Spleen (tissue), 11 donors: ENCODE data around the gene CPNE2. TPM values are rescaled to one million over a fixed set of nuclear protein-coding genes. Genes with fewer than 3 reads are reported as not detected.

Experiments
- DNase-seq: peaks from one replicate; pipeline ENCODE4 v3.0.0-alpha.2; 2020
- H3K27ac ChIP-seq, 8 donors: fragments of 200-600 bp; sonication (generic) in 7 of 8; 1 replicate in 4 of 8; 2 replicates in 4 of 8; pipeline versions ENCODE4 v1.5.0 to v1.8.0; 2016 to 2021; ENCODE audit warnings: inconsistent platforms in 4 of 8, mild to moderate bottlenecking in 4 of 8, moderate library complexity in 1 of 8
- H3K27me3 ChIP-seq, 7 donors: fragments of 200-600 bp; sonication (generic) in 6 of 7; replicated peaks in 1 of 7; 1 replicate in 4 of 7; 2 replicates in 3 of 7; pipeline versions ENCODE4 v1.5.0 to v1.8.0; 2016 to 2021; ENCODE audit warnings: inconsistent platforms in 3 of 7, mild to moderate bottlenecking in 1 of 7
- H3K36me3 ChIP-seq, 6 donors: fragments of 200-600 bp; sonication (generic) in 5 of 6; 1 replicate in 4 of 6; 2 replicates in 2 of 6; pipeline versions ENCODE4 v1.5.0 to v1.8.0; 2016 to 2021; ENCODE audit warnings: inconsistent platforms in 2 of 6
- H3K4me1 ChIP-seq, 6 donors: fragments of 200-600 bp; sonication (generic) in 5 of 6; 1 replicate in 3 of 6; 2 replicates in 3 of 6; pipeline versions ENCODE4 v1.5.0 to v1.8.0; 2016 to 2021; ENCODE audit warnings: inconsistent platforms in 3 of 6
- H3K4me3 ChIP-seq, 8 donors: fragments of 200-600 bp; sonication (generic) in 7 of 8; 1 replicate in 4 of 8; 2 replicates in 4 of 8; pipeline versions ENCODE4 v1.5.0 to v1.8.0; 2016 to 2021; ENCODE audit warnings: inconsistent platforms in 4 of 8, mild to moderate bottlenecking in 4 of 8, moderate library complexity in 2 of 8
- H3K9me3 ChIP-seq, 8 donors: fragments of 200-600 bp; sonication (generic) in 7 of 8; 1 replicate in 4 of 8; 2 replicates in 4 of 8; pipeline versions ENCODE4 v1.5.0 to v1.8.0; 2016 to 2021; ENCODE audit warnings: inconsistent platforms in 4 of 8
- CTCF ChIP-seq, 11 experiments: fragments of 200-600 bp in 7 of 11; fragments of 450-650 bp in 4 of 11; sonication (generic) in 4 of 11; IDR thresholded peaks in 8 of 11; conservative IDR thresholded peaks in 3 of 11; 1 replicate in 7 of 11; 2 replicates in 4 of 11; pipeline versions ENCODE4 v1.4.0 to v1.8.0; 2016 to 2021; ENCODE audit warnings: antibody characterized with exemption in 11 of 11, inconsistent platforms in 4 of 11, mild to moderate bottlenecking in 1 of 11
- POLR2A ChIP-seq, 3 donors: fragments of 450-650 bp; IDR thresholded peaks; one replicate each; pipeline ENCODE4 v1.5.1; 2017; ENCODE audit warnings: antibody characterized with exemption in 3 of 3, mild to moderate bottlenecking in 1 of 3
- POLR2AphosphoS5 ChIP-seq, 3 donors: sonication (generic); formaldehyde crosslinking; IDR thresholded peaks; one replicate each; pipeline ENCODE4 v1.5.1; 2017; ENCODE audit warnings: antibody characterized with exemption in 3 of 3
- WGBS, 5 donors: extraction: QIAGEN DNeasy Blood & Tissue Kit in 3 of 5; methylation state at CpG; one replicate each; pipeline versions ENCODE4 v1.1.5 to v1.1.7; 2013 to 2018; 5-methylcytosine and 5-hydroxymethylcytosine counted together
- intact Hi-C: fragments of 100-400 bp; cut with DNase I; formaldehyde crosslinking; loops from one replicate; pipeline ENCODE4 v1.15.0; 2023; ENCODE audit warnings: low total_unique reads
- polyA plus RNA-seq, 3 donors: library from polyadenylated mRNA; stranded (reverse); fragments of 200-250 nt; gene quantifications; one replicate each; pipeline ENCODE4 v1.2.1, GENCODE V29; 2013
- total RNA-seq, 7 donors: library from RNA; depleted of rRNA in 3 of 7; stranded (reverse); fragments of >200 nt in 3 of 7; fragmentation: NEBNext Ultra II Directional in 4 of 7; extraction: Animal tissue kit (Norgen Biotek cat#: 25700) in 4 of 7; gene quantifications; one replicate each; pipeline versions ENCODE4 v1.1.0 to v1.2.1, GENCODE V29; 2016 to 2021
- donor health status: healthy with polysubstance abuse.
- donor health status: DM: no; HTN: no; CAD: no; lungs with moderate emphysema.
- donor health status: DM: no; HTN: no; CAD: no.
- donor health status: Bipolar disorder and iron deficiency.
- donor health status: healthy.
- donor health status: DM: no; HTN: no; CAD: no.
- donor health status: DM: yes; HTN: yes; CAD: no.

CPNE2 gene
- total and polyA plus RNA-seq, 10 donors, result 13.3 to 46.5 (median 31.8) TPM

- Histone ChIP-seq H3K27ac (peak overlapping the region in 3 of 8 donors; percentile 24 to 77 (median 57)), H3K36me3 (peaks cover 0 to 33% (median 0%) of the 10 kb centered on the region in 6 donors), H3K4me1 (peaks cover 38 to 96% (median 78%) of the 10 kb centered on the region in 6 donors), H3K4me3 (no peak overlapping the region), H3K9me3 (no peaks in the 10 kb centered on the region), H3K27me3 (no peaks in the 10 kb centered on the region)
- 80 to 100% (median 95%) methylated on average over 1 to 2 of the region's 2 CpGs for WGBS, 5 donors
- TF ChIP-seq POLR2AphosphoS5 (IDR thresholded peaks at IDR 0.05), result no peak
- TF ChIP-seq CTCF (IDR thresholded peaks at IDR 0.05 in 8 of 11, conservative IDR thresholded peaks at IDR 0.05 in 3 of 11), result no peak
- TF ChIP-seq POLR2A (IDR thresholded peaks at IDR 0.05), result no peak
- no peak for DNase-seq
- intact Hi-C loops, result no loop called here
Measured at GRCh38 chr16:57144027-57144426, 51.6 kb downstream of the CPNE2 start.

- Histone ChIP-seq H3K27me3 (no peaks in the 10 kb centered on the region), H3K36me3 (peaks cover 0 to 46% (median 4%) of the 10 kb centered on the region in 6 donors), H3K4me3 (no peak overlapping the region), H3K9me3 (no peaks in the 10 kb centered on the region), H3K27ac (peak overlapping the region in 4 of 8 donors; percentile 14 to 77 (median 50)), H3K4me1 (peaks cover 33 to 85% (median 68%) of the 10 kb centered on the region in 6 donors)
- 75 to 82% (median 78%) methylated on average over 14 of the region's 14 CpGs for WGBS, 5 donors
- no peak for TF ChIP-seq POLR2AphosphoS5 (IDR thresholded peaks at IDR 0.05)
- TF ChIP-seq POLR2A (IDR thresholded peaks at IDR 0.05), result no peak
- no peak for TF ChIP-seq CTCF (IDR thresholded peaks at IDR 0.05 in 8 of 11, conservative IDR thresholded peaks at IDR 0.05 in 3 of 11)
- peak; percentile 70 for DNase-seq
- intact Hi-C loops, result no loop called here
Measured at GRCh38 chr16:57145046-57146021, 53.0 kb downstream of the CPNE2 start.

- DNase-seq, result peak; percentile 80
- Histone ChIP-seq H3K4me3 (no peak overlapping the region), H3K27me3 (no peaks in the 10 kb centered on the region), H3K9me3 (no peaks in the 10 kb centered on the region), H3K27ac (peak overlapping the region in 5 of 8 donors; percentile 14 to 77 (median 43)), H3K36me3 (peaks cover 0 to 54% (median 4%) of the 10 kb centered on the region in 6 donors), H3K4me1 (peaks cover 33 to 80% (median 60%) of the 10 kb centered on the region in 6 donors)
- 61 to 86% (median 81%) methylated on average over 13 to 24 of the region's 24 CpGs for WGBS, 5 donors
- intact Hi-C loops, result no loop called here
- TF ChIP-seq CTCF (IDR thresholded peaks at IDR 0.05 in 8 of 11, conservative IDR thresholded peaks at IDR 0.05 in 3 of 11) (no peak), POLR2AphosphoS5 (IDR thresholded peaks at IDR 0.05) (peak; percentile 9 to 78 (median 59))
Measured at GRCh38 chr16:57146040-57146647, 53.8 kb downstream of the CPNE2 start.
